GM18505 (cell line): ENCODE measurements around the gene GBA3.

Experiments
- ATAC-seq: cut with Tn5 transposase; IDR thresholded peaks from one replicate; pipeline ENCODE4 v1.9.1; 2021; ENCODE audit not compliant: unreplicated experiment
- POLR2A ChIP-seq: IDR thresholded peaks from 4 replicates; pipeline ENCODE4 v1.6.1; 2011; ENCODE audit warnings: borderline replicate concordance; ENCODE audit not compliant: insufficient read depth, insufficient read length; ENCODE audit errors: extremely low read depth

GBA3 gene

GRCh38 chr4:22678940-22679854 is 13.5 kb upstream of the GBA3 start:
- no peak for TF ChIP-seq POLR2A
- ATAC-seq: no peak

- no peak for ATAC-seq
Measured at GRCh38 chr4:22680065-22680642, 12.6 kb upstream of the GBA3 start.

GRCh38 chr4:22683726-22684125 is 9.0 kb upstream of the GBA3 start:
- no peak for TF ChIP-seq POLR2A
- no peak for ATAC-seq

More at GRCh38 chr4:22680065-22680642, 12.6 kb upstream of the GBA3 start:
- no peak for TF ChIP-seq POLR2A

GRCh38 chr4:22686141-22686540 is 6.6 kb upstream of the GBA3 start:
- no peak for ATAC-seq
- no peak for TF ChIP-seq POLR2A

GRCh38 chr4:22688236-22688635 is 4.5 kb upstream of the GBA3 start:
- no peak for TF ChIP-seq POLR2A
- no peak for ATAC-seq

DNA sequence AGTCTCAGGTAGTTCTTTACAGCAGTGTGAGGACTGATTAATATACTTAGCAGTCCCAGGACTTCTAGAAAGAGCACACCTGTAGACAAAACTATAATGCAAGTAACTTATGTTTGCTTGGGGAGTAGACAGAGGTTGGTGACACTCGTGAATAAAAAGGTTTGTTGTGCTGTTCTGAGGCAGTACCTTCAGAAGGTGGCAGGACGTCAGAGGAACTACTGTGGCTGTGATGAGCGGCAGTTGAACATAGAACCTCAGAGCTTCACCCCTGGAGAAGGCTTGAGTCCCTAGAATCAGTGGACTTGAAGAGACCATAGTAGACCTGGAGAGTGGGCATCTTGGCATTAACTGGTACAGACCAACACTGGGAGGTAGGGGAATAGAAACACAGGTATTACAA is 3.3 kb upstream of the GBA3 start:
- no peak for TF ChIP-seq POLR2A
- no peak for ATAC-seq

DNA sequence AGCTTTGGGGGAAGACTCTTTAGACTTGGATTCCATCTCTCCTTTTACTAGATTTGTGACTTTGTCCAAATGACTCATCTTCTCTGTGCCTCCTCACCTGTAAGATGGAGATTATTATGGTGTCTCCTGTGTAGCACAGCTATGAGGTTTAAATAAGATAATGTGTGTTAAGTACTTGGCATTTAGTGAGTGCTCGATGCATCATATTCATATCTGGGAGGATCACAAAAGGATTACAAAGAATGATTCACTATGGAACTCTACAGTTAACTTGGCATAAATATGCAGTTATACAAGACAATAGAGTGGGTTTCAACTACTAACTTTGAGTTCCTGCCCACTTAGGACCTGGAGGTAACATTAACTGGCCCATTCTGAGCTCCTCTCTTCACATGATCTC is 2.3 kb downstream of the GBA3 start:
- no peak for TF ChIP-seq POLR2A
- no peak for ATAC-seq

DNA sequence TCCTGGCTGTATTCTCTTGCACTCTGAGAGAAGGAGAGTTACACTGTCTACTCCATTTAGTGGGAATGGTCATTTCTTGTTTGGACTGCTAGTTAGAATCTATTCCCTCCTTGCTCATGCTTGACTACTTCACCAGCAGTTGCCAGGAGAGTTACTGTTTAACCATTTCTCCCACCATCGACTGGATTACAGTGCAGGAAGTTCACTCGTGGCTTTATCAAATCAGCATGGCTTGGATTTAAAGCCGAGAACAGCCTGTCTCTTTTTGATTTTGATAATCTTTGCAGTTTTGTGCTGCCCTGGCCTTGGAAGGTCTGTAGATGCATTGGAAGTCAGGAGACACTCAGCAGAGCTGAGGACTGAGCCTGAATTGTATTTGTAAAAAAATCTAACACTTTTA is 3.2 kb downstream of the GBA3 start:
- TF ChIP-seq POLR2A: no peak
- no peak for ATAC-seq

- no peak for ATAC-seq
- TF ChIP-seq POLR2A: no peak
Measured at GRCh38 chr4:22703912-22704311, 11.2 kb downstream of the GBA3 start.

DNA sequence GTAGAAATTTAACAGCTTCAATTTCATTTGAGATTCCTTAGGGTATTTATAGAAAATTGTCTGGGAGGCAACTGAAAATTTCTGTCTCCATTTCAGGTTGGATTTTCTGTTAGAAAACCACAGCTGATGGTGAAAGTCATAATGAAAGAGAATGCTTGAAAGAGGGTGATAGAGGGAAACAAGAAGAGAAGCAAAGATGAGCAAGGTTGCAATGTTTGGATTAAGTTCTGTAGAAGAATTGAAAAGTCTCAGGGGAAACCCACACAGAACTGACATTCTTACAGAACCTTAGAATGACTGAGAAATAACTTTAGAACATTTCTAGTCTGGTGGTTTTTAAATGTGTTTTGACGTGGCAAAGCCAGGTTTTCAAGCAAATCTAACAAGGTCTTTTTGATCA is 14.7 kb downstream of the GBA3 start:
- TF ChIP-seq POLR2A: no peak
- no peak for ATAC-seq

DNA sequence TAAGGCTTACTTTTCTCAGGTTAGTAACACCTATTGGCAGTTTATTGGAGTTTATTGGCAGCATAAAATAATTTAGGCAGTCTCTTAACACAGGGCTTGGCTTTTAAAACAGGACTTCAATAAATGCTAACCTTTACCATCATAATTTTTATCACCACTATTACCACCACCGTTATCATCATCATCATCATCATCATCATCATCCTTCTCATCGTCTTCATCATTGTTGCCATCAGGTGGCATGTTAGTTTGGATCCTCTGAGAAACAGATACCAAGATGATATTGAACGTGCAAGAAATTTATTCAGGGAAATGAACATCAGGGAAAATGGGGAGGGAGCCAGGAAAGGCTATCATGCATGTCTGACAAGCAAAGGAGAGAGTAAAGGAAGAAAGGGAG is 16.2 kb downstream of the GBA3 start:
- ATAC-seq: no peak

DNA sequence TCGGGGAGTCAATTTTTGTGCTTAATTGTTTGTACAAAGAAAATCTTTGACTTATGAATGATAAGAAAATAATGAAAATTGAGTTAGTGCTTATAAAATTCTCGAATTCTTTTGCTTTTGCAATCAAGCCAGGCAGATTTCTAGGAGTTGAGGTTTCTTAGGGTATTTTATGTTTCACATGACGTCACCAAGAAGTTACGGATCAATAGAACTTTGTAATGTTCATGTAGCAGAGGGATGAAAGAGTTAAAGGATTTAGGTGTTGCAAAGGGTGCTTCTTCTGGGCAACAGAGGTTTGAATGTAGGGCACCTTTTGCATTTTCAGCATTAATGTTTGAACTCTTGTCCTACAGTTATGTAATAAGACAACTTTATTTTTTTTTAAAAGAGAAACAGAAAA is 19.4 kb downstream of the GBA3 start:
- no peak for TF ChIP-seq POLR2A
- no peak for ATAC-seq

More for the DNA sequence above, 16.2 kb downstream of the GBA3 start:
- no peak for TF ChIP-seq POLR2A

GRCh38 chr4:22712529-22712928 is 19.8 kb downstream of the GBA3 start:
- no peak for TF ChIP-seq POLR2A
- ATAC-seq: no peak

GRCh38 chr4:22713841-22714240 is 21.1 kb downstream of the GBA3 start:
- TF ChIP-seq POLR2A: no peak
- ATAC-seq: no peak
